IPS-18c (cell line): Measurements from ENCODE around the gene CYTH2.

ENCODE experiments used
- H3K4me3 ChIP-seq: 2 replicates; pipeline ENCODE4 v1.7.0; 2013; ENCODE audit warnings: low read depth, mild to moderate bottlenecking, low read length, moderate library complexity; ENCODE audit not compliant: insufficient read depth
- H3K9me3 ChIP-seq: one replicate; pipeline ENCODE4 v1.6.1; 2013; ENCODE audit warnings: mild to moderate bottlenecking, low read length, moderate library complexity; ENCODE audit not compliant: control insufficient read depth, insufficient read depth

Gene CYTH2

DNA sequence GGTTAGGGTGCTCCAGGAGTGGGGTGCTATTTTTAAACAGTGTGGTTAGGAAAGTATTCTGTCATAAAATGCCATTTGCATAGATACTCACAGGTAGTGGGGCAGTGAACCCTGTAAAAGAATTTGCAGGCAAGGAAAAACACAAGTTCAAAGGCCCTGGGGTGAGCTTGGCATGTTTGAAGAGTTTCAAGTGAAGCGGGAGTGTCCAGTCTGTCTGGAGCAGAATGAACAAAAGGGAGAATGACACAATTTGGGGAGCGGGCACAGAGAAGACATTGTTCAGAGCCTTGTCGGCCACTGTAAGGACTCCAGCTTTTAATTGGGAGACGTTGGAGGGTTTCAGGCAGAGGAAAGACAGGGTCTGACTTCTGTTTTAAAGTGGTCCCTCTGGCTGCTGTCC, 20.6 kb upstream of the CYTH2 start:
- Histone ChIP-seq H3K4me3 (no peak overlapping the region), H3K9me3 (no peaks in the 10 kb centered on the region)

DNA sequence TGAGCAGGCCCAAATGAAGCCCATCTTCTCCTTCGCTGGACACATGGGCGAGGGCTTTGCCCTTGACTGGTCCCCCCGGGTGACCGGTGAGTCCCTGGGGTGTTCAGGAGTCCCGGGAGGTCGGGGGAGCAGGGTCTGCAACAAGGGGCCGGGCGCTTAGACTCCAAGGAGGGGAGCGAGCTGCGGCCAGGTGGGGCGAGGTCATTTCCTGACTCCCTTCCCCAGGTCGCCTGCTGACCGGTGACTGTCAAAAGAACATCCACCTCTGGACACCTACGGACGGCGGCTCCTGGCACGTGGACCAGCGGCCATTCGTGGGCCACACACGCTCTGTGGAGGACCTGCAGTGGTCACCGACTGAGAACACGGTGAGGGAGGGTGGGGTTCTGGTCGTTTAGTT, 18.7 kb upstream of the CYTH2 start:
- H3K9me3 ChIP-seq = no peaks in the 10 kb centered on the region
- no peak overlapping the region for H3K4me3 ChIP-seq

DNA sequence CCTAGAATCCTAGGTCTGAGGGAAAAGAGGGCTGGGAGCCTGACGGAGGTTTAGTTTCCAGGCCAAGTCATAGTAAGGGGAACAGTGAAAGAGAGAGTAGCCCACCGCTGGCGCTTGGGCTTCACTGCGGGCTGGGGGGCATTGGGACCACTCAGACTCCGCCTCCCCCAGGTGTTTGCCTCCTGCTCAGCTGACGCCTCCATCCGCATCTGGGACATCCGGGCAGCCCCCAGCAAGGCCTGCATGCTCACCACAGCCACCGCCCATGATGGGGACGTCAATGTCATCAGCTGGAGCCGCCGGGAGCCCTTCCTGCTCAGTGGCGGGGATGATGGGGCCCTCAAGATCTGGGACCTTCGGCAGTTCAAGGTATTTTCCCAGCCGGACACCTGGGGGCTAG, 18.3 kb upstream of the CYTH2 start:
- Histone ChIP-seq H3K4me3 (no peak overlapping the region), H3K9me3 (no peaks in the 10 kb centered on the region)

DNA sequence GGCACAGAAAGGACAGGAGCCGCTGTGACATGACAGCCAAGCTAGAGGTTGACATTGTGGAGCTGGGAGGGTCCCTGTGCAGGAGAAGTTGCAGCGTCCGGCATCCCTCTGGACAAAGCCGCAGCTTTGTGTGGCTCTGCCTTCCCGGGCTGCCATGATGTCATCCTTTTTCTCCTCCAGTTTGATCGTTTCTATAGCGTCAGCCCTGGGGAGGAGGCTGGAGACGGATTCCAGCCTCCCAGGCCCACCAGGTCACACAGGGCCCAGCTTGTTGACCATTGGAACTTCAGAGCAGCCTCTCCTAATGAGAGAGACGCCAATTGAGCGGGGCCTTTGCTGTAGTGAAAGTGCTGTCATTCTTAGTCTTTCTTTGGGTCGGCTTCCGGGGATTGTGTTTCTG, 17.5 kb upstream of the CYTH2 start:
- Histone ChIP-seq H3K9me3 (no peaks in the 10 kb centered on the region), H3K4me3 (no peak overlapping the region)

DNA sequence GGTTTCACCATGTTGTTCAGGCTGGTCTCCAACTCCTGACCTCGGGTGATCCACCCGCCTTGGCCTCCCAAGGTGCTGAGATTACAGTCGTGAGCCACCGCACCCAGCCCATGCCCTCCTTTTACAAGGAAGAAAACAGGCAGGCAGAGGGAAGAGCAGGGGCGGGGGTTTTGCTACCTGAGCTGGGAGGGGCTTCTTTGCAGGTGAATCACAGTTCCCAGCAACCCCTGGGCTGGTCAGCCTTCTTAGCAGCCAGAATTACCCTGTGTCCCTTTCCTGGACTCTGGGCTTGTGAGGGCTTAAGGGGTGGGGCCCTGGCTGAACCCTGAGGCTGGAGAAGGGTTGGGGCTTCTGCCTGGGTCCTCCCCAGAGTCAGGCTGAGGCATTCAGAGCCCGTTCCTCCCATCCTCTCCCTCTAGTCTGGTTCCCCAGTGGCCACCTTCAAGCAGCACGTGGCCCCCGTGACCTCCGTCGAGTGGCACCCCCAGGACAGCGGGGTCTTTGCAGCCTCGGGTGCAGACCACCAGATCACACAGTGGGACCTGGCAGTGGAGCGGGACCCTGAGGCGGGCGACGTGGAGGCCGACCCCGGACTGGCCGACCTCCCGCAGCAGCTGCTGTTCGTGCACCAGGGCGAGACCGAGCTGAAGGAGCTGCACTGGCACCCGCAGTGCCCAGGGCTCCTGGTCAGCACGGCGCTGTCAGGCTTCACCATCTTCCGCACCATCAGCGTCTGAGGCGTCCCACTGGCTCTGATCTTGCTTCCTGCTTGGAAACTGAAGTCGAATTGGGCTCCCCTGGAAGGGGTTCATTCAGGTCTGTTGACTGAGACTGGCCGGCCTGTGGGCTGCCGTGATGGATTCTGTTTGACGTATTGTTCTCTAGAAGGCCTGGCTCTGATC, 16.6 kb upstream of the CYTH2 start:
- Histone ChIP-seq H3K9me3 (no peaks in the 10 kb centered on the region), H3K4me3 (no peak overlapping the region)

DNA sequence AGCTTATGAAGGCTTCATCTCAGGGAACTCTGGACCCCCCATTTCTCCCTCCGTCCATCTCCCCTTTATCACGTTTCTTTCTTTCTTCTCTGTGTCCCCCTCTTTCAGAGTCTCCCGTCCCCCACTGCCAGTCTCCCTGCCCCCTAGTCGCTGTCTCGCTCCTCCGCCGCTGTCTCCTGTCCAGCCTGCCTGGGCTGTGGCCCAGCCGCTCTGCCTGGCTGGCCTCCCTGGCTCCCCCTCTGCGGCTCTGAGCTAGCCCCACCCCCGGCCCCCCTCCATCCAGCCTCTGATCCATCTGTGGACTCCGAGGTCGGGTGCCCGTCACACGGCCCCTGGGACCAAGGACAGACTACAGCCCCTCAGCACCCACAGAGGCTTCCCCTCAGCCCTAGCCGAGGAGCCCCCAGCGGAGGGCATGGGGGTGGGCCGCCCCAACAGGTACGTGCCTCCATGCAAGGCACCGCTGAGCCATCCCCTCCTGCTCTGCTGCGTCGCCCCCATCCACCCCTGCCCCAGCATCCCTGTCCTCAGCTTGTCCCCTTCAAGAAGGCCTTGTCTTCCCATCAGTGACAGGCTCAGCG, 14.9 kb upstream of the CYTH2 start:
- Histone ChIP-seq H3K4me3 (no peak overlapping the region), H3K9me3 (no peaks in the 10 kb centered on the region)

DNA sequence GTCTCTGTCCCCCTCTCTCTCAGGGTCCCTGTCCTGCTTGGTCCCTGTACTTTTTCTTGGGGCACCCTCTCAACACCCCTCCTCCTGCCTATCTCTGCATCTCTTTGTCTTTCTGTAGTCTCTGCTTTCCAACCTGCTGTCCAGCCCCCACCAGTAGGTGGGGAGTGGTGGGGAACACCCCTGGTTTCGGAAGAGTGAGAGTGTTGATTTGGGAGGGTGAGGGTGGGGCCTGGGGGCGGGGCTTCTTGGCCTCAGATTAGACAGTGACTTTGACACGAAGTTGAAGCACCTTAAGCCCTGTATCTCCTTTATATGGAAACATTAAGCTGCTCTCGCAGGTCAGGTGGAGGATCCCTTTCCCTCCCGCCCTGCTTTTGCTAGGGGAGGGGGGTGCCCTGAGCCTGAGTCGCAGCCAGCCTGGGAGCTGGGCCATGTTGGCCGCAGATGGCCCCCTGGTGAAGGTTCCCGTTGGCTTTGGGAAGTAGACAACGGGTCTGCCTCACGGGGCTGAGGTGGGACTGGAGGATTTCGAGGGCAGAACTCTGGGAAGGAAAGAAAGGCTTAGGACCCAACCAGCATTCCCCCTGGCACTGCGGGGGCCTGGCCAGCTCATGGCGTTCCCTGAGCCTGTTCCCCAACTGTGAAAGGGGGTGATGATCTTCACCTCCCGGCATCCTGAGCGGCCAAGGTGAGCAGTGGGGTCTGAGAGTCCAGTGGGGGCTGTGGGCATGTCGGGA, 13.8 kb upstream of the CYTH2 start, which contains the start of gene KCNJ14:
Gene KCNJ14 (plus strand): TSS at position 404 of the 737 bp plus-strand sequence. CDS start 6,151 bp downstream, outside the sequence.
- Histone ChIP-seq H3K4me3 (no peak within 1 kb of the TSS), H3K9me3 (no peaks in the 10 kb centered on the region)

DNA sequence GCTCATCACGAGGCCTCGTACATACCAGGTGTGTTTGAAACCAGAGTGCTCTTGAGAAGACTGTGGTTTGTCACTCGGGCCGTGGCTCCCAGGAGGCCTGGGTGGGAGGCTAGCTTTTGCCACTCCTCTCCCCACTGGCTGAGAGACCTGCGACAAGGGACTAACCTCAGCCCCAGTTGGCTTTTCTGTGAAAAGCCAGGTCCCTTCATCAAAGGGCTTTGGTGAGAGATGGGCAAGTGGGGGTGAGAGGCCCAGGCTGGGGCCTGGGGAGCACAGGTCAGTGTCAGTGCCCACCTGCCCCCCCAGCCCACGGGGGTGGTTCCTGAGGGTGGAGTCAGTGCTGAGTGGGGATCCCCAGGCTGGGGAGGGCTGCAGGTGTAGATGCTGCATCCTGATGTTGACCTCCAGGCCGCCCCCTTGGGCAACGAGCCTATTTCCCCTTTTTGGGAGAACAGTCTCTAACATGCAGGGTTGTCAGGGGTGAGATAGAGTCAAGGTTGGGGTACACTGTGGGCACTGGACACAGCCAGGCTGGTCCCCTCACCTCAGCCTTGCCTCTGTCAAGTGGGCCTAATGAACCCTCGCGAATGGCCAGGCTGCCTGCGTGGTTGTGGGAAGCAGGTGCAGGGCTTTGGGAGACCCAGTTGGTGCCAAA, 13.1 kb upstream of the CYTH2 start:
- Histone ChIP-seq H3K4me3 (no peak overlapping the region), H3K9me3 (no peaks in the 10 kb centered on the region)

DNA sequence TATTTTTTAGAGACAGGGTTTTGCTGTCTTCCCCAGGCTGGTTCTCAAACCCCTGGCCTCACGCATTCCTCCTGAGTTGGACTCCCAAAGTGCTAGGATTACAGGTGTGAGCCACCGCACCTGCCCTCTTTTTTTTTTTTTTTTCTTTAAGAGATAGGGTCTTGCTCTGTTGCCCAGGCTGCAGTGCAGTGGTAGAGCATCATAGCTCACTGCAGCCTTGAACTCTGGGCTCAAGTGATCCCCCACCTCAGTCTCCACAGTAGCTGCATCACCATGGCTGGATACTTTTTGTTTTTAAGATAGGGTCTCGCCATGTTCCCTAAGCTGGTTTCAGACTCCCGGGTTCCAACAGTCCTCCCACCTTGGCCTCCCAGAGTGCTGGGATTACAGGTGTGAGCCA, 12.3 kb upstream of the CYTH2 start:
- Histone ChIP-seq H3K9me3 (no peaks in the 10 kb centered on the region), H3K4me3 (no peak overlapping the region)

DNA sequence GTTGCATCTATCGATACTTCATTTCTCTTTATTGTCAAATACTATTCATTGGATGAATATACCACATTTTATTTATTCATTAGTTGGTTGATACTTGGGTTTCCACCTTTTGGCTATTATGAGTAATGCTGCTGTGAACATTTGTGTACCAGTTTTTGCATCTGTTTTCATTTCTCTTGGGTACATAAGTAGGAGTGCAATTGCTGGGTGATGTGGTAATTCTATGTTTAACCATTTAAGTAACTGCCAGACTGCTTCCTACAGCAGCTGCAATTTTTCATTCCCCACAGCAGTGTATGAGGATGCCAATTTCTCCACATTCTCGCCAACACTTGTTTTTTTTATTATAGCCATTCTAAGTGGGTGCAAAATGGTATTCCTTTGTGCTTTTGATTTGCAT, 11.2 kb upstream of the CYTH2 start:
- Histone ChIP-seq H3K9me3 (no peaks in the 10 kb centered on the region), H3K4me3 (no peak overlapping the region)

DNA sequence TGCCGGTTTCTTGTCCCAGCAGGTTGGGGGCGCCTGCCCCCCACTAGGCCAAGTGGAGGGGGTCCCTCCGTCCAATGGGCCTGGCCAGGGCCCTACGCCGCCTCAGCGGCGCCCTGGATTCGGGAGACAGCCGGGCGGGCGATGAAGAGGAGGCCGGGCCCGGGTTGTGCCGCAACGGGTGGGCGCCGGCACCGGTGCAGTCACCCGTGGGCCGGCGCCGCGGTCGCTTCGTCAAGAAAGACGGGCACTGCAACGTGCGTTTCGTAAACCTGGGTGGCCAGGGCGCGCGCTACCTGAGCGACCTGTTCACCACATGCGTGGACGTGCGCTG, 7.6 kb upstream of the CYTH2 start:
- H3K9me3 ChIP-seq = no peaks in the 10 kb centered on the region
- no peak overlapping the region for H3K4me3 ChIP-seq

DNA sequence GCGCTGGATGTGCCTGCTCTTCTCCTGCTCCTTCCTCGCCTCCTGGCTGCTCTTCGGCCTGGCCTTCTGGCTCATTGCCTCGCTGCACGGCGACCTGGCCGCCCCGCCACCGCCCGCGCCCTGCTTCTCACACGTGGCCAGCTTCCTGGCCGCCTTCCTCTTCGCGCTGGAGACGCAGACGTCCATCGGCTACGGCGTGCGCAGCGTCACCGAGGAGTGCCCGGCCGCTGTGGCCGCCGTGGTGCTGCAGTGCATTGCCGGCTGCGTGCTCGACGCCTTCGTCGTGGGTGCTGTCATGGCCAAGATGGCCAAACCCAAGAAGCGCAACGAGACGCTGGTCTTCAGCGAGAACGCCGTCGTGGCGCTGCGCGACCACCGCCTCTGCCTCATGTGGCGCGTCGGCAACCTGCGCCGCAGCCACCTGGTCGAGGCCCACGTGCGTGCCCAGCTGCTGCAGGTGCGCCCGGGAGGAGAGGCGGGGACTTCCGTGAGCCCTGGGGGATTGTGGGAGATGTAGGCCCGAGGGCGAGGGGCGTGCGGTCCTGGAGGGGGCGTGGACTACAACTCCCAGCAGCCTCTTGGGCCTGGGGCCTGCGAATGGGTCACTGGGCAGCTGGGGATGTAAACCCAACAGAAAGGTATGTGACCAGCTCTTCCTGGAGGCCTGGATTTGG, 7.0 kb upstream of the CYTH2 start:
- no peaks in the 10 kb centered on the region for H3K9me3 ChIP-seq

DNA sequence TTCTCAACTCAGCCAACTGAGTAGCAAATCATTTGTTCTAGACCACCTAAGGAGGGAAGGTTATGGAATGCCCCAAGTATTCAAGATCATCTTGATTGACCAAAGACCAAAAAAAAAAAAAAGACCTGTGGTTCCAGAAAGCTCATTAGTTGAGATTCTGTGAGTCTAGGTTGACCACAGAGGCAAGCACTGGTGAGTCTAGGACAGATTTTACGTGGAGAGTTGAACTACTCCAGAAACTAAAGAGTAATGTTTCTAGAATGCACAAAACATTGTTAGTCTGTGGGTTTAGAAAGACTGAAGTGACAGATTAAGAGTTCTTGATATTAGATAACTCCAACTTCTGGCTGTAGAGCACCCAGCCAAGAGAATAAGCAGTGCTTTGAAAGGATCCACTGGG, 4.0 kb upstream of the CYTH2 start:
- Histone ChIP-seq H3K9me3 (no peaks in the 10 kb centered on the region), H3K4me3 (no peak overlapping the region)

More for the DNA sequence above, 7.0 kb upstream of the CYTH2 start:
- no peak overlapping the region for H3K4me3 ChIP-seq

DNA sequence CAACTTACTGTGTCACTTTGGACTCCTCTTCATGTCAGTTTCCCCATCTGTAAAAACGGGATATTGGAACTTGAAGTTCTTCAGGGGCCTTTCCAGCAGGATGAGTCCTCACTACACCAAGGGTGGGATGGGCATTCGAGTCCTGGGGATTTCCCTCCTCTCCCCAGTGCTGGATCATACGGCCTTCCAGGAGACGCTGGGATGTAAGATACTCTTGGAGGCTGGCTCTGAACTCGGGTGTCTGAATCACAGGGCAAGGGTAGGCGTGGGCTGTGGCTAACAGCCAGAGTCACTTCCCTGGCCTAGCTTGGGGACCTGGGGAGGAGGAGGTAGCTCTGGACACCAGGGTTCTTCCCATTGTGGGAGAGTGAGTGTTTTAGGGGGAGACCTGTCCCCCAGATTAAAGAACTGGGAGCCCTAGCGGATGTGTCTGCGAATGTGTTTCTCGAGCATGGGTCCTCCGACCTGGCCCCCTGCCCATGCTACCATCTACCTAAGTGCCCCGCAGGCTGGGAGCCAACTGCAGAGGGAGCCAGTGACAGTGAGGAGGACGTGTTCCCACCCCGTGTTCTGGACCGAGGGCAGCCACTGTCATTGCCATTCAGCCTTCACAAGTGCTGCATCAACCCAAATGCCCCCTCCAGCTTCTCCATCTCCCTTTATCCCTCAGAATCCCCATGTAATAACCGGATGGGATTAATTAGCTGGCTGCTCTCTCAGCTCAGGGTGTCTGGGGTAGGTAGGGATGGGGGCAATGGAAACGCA, 2.4 kb upstream of the CYTH2 start:
- no peak overlapping the region for H3K4me3 ChIP-seq

DNA sequence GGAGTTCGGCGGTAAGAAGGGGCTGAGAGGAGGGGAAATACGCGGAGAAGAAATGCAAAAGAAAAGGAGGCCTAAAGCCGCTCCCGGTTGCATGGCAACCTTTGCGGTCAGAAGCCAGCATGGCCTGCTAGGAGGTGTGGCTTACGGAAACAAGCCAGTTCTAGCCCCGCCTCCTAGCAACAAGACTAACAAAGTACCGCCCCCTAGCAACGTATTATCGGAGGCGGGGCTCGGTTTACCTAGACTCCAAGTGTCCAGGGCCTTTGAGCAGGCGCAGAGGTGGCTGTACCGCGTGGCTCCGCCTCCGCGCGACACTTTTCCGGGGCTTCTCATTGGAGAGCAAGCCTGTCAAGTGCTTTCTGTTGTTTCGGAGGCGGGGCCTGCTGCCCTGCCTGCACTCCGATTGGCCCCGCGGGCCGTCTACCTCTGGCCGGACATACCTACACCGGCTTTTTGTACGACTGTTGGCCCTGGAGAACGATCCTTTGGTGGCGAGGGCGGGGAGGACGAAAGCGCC, 339 bp upstream of the CYTH2 start:
- H3K4me3 ChIP-seq = peak overlapping the region; percentile 97
- H3K9me3 ChIP-seq = no peaks in the 10 kb centered on the region

More for the DNA sequence above, 2.4 kb upstream of the CYTH2 start:
- no peaks in the 10 kb centered on the region for H3K9me3 ChIP-seq

DNA sequence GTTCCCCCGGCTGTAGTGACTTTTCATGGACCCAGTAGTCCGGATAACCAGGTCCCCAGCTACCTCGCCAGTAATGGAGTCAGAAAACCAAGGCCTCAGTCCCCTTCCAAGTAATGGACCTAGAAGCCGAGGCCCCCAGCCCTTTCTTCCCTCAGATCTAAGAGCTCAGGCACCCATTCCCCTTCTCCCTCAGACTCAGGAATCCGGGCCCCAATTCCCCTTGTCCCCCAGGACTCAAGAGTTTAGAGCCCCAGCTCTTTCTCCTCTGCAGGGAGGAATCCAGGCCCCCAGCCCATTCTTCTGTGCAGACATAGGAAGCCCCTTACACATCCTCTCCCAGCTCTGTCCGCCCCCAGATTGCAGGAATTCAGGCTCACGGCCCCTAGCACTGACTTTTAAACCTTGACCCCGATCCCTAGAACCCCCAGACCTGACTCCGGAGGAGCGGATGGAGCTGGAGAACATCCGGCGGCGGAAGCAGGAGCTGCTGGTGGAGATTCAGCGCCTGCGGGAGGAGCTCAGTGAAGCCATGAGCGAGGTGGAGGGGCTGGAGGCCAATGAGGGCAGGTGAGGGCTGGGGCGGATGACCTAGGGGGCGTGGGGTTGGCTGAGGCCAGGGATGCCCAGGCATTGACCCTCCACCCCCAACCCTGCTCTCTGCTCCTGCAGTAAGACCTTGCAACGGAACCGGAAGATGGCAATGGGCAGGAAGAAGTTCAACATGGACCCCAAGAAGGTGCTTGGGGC, 938 bp downstream of the CYTH2 start:
- Histone ChIP-seq H3K4me3 (peak overlapping the region; percentile 97), H3K9me3 (no peaks in the 10 kb centered on the region)
